Keratinocyte (primary cell): ENCODE results near the gene WAS.

Experiments used
- EZH2 ChIP-seq: IDR thresholded peaks from one replicate; pipeline ENCODE4 v1.6.1; 2012; ENCODE audit warnings: inconsistent platforms, mild to moderate bottlenecking, low read length, moderate library complexity
- TF ChIP-seq, protein P1 (sequence below), 3 experiments: IDR thresholded peaks in 1 of 3; conservative IDR thresholded peaks in 1 of 3; optimal IDR thresholded peaks in 1 of 3; 2 replicates in 2 of 3; 3 replicates in 1 of 3; pipeline versions ENCODE3 to v1.5.1; 2011; ENCODE audit warnings: low read length in 3 of 3, mild to moderate bottlenecking in 3 of 3, moderate library complexity in 2 of 3, control low read depth in 1 of 3, inconsistent platforms in 1 of 3; ENCODE audit not compliant: insufficient read depth in 2 of 3; ENCODE audit errors: extremely low read depth in 1 of 3

DNA sequence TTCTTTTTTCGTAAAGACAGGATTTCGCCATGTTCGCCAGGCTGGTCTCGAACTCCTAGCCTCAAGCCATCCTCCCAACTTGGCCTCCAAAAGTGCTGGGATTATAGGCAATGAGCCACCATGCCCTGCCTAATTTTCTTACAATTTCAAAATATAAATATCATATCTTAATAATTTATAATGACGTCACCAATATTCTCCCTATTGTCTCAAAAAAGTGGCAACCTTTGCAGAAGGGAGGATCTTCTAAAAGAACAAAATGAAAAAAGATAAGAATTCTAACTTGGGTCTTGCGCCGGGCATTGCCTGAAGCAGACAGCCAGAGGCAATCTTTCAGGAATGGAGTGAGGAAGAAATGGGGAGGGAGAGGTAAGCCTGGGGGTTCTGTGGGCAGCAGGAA, 37.9 kb upstream of the WAS start:
- TF ChIP-seq, protein P1, sequence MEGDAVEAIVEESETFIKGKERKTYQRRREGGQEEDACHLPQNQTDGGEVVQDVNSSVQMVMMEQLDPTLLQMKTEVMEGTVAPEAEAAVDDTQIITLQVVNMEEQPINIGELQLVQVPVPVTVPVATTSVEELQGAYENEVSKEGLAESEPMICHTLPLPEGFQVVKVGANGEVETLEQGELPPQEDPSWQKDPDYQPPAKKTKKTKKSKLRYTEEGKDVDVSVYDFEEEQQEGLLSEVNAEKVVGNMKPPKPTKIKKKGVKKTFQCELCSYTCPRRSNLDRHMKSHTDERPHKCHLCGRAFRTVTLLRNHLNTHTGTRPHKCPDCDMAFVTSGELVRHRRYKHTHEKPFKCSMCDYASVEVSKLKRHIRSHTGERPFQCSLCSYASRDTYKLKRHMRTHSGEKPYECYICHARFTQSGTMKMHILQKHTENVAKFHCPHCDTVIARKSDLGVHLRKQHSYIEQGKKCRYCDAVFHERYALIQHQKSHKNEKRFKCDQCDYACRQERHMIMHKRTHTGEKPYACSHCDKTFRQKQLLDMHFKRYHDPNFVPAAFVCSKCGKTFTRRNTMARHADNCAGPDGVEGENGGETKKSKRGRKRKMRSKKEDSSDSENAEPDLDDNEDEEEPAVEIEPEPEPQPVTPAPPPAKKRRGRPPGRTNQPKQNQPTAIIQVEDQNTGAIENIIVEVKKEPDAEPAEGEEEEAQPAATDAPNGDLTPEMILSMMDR (optimal IDR thresholded peaks at IDR 0.05 in 1 of 3, IDR thresholded peaks at IDR 0.05 in 1 of 3, conservative IDR thresholded peaks at IDR 0.05 in 1 of 3; ENCODE audit: extremely low read depth in 1 of 3, insufficient read depth in 2 of 3, low read length in 3 of 3), result no peak
- no peak for TF ChIP-seq EZH2
